Caki2 (cell line): ENCODE data around the gene CCDC85B. TPM values are rescaled to one million over a fixed set of nuclear protein-coding genes. Genes with fewer than 3 reads are reported as not detected.

Experiments
- DNase-seq: peaks from one replicate; pipeline ENCODE4 v3.0.0-alpha.2; 2015; ENCODE audit warnings: low read depth
- in situ Hi-C: cut with HindIII; loops from 2 replicates; pipeline ENCODE4 v1.10.0; 2016; ENCODE audit warnings: low sequenced_read_pairs, low pct_unique_long_range_greater_than_20kb, mixed read lengths
- total RNA-seq: library from RNA; depleted of rRNA; stranded (reverse); fragments of >200 nt; shearing (Covaris generic); gene quantifications from 2 replicates; pipeline ENCODE4 v1.2.3, GENCODE V29; 2014; ENCODE audit warnings: low replicate concordance

The CCDC85B gene
- total RNA-seq, 1 experiment from 2014 or later = 121 TPM

GRCh38 chr11:65866509-65867283 lies 23.8 kb upstream of the CCDC85B start:
- in situ Hi-C loops = no loop called here
- no peak for DNase-seq

DNA sequence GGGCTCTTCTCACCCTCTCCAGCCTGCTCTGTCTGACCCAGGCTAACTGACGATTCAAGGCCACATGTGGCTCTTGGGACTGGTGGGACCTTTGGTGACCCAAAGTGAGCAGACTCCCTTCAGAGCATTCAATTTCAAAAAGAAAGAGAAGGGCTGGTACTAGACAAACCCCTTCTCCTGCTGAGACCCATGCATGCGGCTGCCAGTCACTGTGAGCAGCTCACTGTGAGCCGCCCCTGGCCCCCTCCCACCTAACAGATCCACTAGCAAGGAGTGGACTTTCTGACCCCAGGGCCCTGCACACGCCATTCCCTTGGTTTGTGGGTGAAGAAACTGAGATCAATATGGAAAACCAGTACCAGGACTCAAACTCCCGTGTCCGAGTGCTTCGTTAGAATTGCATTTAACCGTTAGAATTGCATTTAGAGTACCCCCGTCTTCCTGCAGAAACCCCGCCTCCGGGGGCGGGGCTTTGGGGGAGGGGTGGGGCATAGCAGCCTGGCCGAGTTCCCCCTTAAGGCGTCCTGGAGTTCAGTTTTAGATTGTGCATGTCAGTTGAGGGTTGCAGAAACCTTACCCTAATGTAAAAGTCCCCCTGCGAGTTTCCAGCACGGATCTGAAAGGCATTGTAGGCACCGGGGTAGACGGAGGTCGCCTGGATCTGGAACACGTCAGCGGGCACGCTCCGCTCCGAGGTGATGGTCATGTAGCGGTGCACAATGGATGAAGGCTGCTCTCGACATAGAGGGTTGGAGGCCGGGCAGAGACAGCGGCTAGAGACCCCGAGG lies 23.0 kb upstream of the CCDC85B start:
- no peak for DNase-seq
- in situ Hi-C loops = no loop called here

- in situ Hi-C loops = no loop called here
- no peak for DNase-seq
Observed at GRCh38 chr11:65868076-65868667, 22.3 kb upstream of the CCDC85B start.

GRCh38 chr11:65868907-65869306 lies 21.6 kb upstream of the CCDC85B start:
- DNase-seq = no peak
- in situ Hi-C loops = no loop called here

DNA sequence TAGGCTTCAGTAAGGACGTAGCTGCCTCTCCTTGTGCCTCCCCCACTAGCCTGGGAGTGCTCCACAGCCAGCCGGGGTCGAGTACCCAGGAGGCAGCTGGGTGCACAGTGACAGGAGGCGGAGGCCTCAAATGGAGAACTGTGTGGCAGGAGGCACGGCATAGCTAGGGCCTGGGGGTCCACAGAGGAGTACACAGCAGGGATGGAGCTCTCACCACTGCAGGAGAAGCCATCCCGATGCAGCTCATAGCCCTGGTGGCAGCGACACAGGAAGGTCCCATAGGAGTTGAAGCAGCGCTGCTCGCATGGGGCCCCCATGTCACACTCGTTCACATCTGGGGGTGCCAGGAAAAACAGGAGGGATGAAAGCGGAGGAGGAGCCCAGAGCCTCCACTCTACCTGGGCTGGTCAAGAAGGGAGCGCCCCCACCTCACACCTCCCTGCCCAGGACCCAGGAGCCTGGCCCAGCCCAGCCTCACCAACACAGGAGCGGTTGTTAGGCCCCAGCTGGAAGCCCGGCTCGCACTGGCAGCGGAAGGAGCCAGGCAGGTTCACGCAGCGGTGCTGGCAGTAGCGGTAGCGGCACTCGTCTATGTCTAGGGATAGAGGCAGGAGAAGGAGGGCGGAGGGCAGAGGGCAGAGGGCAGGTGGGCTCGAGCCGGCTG lies 20.7 kb upstream of the CCDC85B start:
- in situ Hi-C loops = no loop called here
- no peak for DNase-seq

DNA sequence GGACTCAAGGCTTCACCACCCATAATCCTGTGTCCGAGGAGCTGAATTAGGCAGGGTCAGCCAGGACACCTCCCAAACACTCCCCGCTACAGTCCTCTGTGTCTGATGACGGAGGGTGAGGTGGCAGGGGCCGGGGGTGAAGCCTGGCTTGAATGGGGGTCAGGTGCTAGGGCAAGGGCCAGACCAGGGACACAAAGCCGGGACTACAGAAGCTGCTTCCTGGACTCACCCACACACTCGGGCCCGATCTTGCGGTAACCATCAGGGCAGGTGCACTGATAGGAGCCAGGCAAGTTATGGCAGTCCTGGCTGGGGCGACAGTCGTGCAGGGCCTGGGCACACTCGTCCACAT lies 20.2 kb upstream of the CCDC85B start:
- in situ Hi-C loops = no loop called here
- DNase-seq = no peak

- no peak for DNase-seq
- in situ Hi-C loops = no loop called here
Observed at GRCh38 chr11:65870706-65871681, 19.5 kb upstream of the CCDC85B start.

DNA sequence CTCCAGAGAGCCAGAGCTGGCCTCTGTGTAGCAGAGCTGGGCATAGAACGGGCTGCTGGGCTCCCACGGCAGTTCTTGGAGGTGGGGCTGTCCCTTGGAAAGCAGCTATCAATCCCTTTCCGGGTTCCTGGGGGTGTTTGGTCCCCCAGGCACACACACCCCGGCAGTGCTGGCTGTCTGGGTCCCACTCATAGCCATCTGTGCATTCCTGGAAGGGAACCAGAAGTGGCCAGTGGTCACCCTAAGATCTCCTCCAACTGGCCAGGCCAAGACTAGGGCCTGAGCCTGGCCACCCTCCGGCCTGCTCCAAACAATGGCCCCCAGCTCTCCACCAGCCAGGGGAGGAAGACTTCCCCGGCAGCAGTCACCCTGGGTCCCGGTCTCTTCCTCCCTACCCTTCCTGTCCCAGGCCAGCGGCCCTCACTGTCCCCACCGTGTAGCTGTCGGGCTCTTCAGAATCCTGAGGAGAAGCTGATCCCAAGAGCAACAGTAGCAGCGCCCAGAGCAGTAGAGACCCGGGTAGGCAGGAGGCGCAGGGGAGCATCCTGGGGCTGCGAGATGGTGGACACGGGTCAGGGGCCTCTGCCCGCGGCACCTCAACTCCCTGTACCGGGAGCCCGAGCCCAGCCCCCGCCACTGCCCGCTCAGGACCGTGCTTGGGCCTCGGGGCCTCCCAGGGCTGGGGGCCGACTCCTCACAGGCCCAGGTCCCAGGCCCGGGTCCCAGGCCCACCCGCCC lies 18.5 kb upstream of the CCDC85B start:
- in situ Hi-C loops = no loop called here
- DNase-seq = no peak

DNA sequence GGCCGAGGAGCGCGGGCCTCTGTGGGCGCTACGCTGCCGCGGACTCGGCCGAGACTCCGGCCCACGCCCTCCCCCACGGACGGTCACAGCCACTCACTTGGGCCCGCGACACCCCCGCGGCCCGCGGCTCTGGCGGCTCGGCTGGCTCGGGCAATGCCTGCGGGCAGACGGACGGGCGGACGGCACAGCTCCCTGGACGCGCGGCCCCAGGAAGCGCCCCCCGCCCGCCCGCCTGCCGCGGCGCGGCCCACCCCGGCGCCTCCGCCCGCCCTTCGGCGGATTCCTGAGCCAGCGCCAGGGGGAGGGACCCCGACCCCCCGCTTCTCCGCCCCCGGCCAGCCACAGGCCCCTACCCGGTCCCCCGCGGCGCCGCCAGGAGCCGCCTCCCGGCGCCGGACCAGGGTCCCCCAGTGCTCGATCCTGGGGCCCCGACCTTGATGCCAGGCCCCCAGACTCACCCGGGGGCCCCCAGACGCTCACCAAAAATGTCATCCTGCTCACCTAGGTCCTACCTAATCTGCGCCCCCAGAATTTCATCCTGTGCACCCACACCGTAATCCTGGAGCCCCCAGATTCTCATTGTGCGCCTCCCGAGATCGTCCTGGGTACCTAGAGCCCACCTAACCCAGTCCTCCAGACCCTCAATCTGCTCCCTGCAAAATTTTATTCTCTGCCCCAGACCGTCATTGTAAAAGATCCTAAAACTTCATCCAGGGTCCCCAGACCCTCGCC lies 17.7 kb upstream of the CCDC85B start, which contains the start of gene EFEMP2:
EFEMP2 (minus strand) TSS at position 215 of the 732 bp plus-strand sequence. CDS start 446 bp downstream, outside the sequence.
- in situ Hi-C loops = no loop called here
- no peak for DNase-seq

- peak; percentile 95 for DNase-seq
- in situ Hi-C loops = no loop called here
Observed at GRCh38 chr11:65873318-65874156, 16.9 kb upstream of the CCDC85B start.

DNA sequence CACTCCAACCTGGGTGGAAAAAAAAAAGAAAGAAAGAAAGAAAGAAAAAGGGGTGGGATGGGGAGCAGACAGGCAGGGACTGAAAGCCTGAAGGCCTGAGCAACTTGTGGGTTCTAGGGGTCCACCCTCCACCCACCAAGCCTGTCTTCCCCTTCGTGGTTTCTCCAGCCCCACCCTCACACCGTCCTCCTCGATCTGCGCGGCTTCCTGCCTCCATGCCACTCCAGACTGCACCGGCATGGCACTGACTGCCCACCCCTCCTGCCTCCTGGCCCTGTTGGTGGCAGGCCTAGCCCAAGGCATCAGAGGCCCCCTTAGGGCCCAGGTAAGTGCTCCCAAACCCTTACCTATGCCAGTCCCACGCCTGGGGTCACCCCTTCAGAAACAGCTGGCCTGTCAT lies 10.9 kb upstream of the CCDC85B start, which contains the start of gene CTSW:
CTSW (plus strand) TSS at position 221 of the 400 bp plus-strand sequence; CDS start at position 239, 18 bp downstream.
- in situ Hi-C loops = no loop called here
- no peak for DNase-seq

DNA sequence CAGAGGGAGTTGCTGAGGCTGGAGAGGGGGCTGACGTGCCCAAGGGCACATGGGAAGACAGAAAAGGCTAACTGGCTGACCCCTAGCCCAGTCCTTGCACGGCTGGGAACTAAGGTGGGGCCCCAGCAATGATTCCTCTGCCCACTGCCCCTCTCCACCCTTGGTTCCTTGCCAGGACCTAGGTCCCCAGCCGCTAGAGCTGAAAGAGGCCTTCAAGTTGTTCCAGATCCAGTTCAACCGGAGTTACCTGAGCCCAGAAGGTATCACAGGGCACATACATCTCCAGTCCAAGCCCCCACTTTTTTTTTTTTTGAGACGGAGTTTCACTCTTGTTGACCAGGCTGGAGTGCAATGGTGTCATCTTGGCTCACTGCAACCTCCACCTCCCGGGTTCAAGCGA lies 10.4 kb upstream of the CCDC85B start:
- DNase-seq = no peak
- in situ Hi-C loops = no loop called here

- DNase-seq = no peak
- in situ Hi-C loops = no loop called here
Observed at GRCh38 chr11:65880844-65881421, 9.5 kb upstream of the CCDC85B start.

DNA sequence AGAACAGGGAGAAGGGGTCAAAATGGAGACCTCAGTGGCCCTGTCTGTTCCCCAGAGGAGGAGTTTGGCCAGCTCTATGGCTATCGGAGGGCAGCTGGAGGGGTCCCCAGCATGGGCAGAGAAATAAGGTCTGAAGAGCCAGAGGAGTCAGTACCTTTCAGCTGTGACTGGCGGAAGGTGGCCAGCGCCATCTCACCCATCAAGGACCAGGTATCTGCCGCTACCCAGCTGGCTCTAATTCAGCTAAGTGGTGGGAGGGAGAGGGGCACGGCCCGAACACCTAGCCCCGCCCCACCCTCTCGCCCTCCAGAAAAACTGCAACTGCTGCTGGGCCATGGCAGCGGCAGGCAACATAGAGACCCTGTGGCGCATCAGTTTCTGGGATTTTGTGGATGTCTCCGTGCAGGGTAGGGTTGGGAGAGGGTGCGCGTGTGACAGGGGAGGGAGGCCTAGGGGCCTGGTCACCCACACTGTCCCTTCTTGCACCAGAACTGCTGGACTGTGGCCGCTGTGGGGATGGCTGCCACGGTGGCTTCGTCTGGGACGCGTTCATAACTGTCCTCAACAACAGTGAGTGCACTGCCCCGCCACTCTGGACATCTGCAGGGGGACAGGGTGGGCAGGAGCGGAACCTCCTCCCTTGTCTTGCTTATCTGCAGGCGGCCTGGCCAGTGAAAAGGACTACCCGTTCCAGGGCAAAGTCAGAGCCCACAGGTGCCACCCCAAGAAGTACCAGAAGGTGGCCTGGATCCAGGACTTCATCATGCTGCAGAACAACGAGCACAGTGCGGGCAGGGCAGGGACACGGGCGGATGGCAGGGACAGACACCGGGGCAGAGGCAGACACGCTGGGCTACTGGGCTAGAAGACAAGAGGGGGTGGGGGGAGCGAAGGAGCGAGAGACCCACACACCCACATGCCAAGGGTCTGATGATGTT lies 8.1 kb upstream of the CCDC85B start:
- in situ Hi-C loops = no loop called here
- DNase-seq = no peak
